Measurements from ENCODE around the gene ZNF492. TPM values are rescaled to one million over a fixed set of nuclear protein-coding genes. Genes with fewer than 3 reads are reported as not detected.

Gene ZNF492
- total RNA-seq, 1 experiment from 2014 or later, result not detected

DNA sequence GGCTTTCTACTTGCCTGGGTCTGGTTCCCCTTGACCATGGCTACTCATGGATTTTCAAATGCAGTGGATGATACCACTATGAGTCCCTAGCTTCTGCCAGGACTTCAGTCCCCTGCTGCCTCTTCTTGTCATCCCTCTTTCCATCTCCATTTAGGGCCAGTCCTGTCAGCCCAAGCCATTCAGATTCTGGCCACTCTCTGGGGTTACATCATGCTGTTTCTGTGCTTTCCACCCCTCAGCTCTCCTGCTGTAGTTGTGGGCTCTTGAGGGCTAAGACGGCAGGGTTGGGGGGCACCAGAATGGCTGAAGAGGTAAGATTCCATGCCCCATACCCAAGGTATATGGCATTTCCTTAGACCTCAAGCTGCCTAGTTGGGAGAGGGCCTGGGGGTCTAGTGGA lies 13.2 kb upstream of the ZNF492 start:
- Mint-ChIP-seq H3K27ac (no peak overlapping the region), H3K27me3 (ENCODE audit: low read depth) (peaks cover 2% of the 10 kb centered on the region; the same call in 1 of the 2 replicates), H3K4me1 (no peaks in the 10 kb centered on the region), H3K9me3 (peaks cover 79 to 85% of the 10 kb centered on the region in 2 experiments), H3K36me3 (ENCODE audit: insufficient read depth in 1 of 3, low read depth in 3 of 3) (peaks cover 5 to 13% (median 6%) of the 10 kb centered on the region in 3 experiments; a peak in 6 of 7 replicates), H3K4me3 (no peak overlapping the region)
- no peaks in the 10 kb centered on the region for H3K4me1 ChIP-seq (ENCODE audit: insufficient read depth, low read length)
- no peak overlapping the region for H2AFZ ChIP-seq (ENCODE audit: low read length)
- TF ChIP-seq, protein P1, sequence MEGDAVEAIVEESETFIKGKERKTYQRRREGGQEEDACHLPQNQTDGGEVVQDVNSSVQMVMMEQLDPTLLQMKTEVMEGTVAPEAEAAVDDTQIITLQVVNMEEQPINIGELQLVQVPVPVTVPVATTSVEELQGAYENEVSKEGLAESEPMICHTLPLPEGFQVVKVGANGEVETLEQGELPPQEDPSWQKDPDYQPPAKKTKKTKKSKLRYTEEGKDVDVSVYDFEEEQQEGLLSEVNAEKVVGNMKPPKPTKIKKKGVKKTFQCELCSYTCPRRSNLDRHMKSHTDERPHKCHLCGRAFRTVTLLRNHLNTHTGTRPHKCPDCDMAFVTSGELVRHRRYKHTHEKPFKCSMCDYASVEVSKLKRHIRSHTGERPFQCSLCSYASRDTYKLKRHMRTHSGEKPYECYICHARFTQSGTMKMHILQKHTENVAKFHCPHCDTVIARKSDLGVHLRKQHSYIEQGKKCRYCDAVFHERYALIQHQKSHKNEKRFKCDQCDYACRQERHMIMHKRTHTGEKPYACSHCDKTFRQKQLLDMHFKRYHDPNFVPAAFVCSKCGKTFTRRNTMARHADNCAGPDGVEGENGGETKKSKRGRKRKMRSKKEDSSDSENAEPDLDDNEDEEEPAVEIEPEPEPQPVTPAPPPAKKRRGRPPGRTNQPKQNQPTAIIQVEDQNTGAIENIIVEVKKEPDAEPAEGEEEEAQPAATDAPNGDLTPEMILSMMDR (conservative IDR thresholded peaks at IDR 0.05), result no peak
- H3K9me3 ChIP-seq (ENCODE audit: control insufficient read depth, low read depth, low read length), result peaks cover 88% of the 10 kb centered on the region
- no peak overlapping the region for H2BK15ac ChIP-seq (ENCODE audit: low read depth, low read length)
- no peaks in the 10 kb centered on the region for H4K20me1 ChIP-seq (ENCODE audit: control insufficient read depth, insufficient read depth, insufficient read length)
- no peak overlapping the region for H4K5ac ChIP-seq (ENCODE audit: insufficient read length, low read depth, low read length)
- no peak overlapping the region for H3K4me2 ChIP-seq (ENCODE audit: insufficient read depth, insufficient read length, low read length)
- no peak overlapping the region for H2BK120ac ChIP-seq (ENCODE audit: low read depth, low read length, poor library complexity, severe bottlenecking)
- DNase-seq, result no peak
- no peaks in the 10 kb centered on the region for H3K27me3 ChIP-seq (ENCODE audit: insufficient read depth, low read length)
- H3K23me2 ChIP-seq (ENCODE audit: insufficient read length, low read depth, low read length, poor library complexity, severe bottlenecking), result no peaks in the 10 kb centered on the region
- H2AK5ac ChIP-seq (ENCODE audit: insufficient read length, low read length), result no peak overlapping the region
- H3K9ac ChIP-seq (ENCODE audit: extremely low read depth, insufficient read length, low read length), result no peak overlapping the region
- no peak overlapping the region for H4K91ac ChIP-seq (ENCODE audit: insufficient read length, low read depth, low read length)
- WGBS (ENCODE audit: extremely low coverage, insufficient read length, low lambda C conversion rate), result no CpG with 5 or more reads among the region's 1 CpG
- no peaks in the 10 kb centered on the region for H3K79me1 ChIP-seq (ENCODE audit: insufficient read depth, low read depth, low read length, poor library complexity, severe bottlenecking)
- no peak overlapping the region for H3K18ac ChIP-seq (ENCODE audit: insufficient read length, low read depth, low read length)
- H3K27ac ChIP-seq (ENCODE audit: insufficient read length, low read depth, low read length), result no peak overlapping the region
- no peak overlapping the region for H3K56ac ChIP-seq (ENCODE audit: insufficient read length, low read depth, low read length)
- H3K14ac ChIP-seq (ENCODE audit: insufficient read depth, low read length), result no peak overlapping the region
- H3K79me2 ChIP-seq (ENCODE audit: insufficient read depth, low read length), result no peaks in the 10 kb centered on the region
- H3T11ph ChIP-seq (ENCODE audit: low read length), result no peak overlapping the region
- no peak overlapping the region for H3K23ac ChIP-seq (ENCODE audit: insufficient read length, low read depth, low read length)
- H3K4ac ChIP-seq (ENCODE audit: low read depth, low read length), result no peak overlapping the region
- no peak overlapping the region for H2BK20ac ChIP-seq (ENCODE audit: low read depth, low read length, poor library complexity, severe bottlenecking)
- H2BK12ac ChIP-seq (ENCODE audit: insufficient read length, low read depth, low read length), result no peak overlapping the region
- H4K8ac ChIP-seq (replicated peaks; ENCODE audit: insufficient read length, low read depth, low read length), result no peak overlapping the region
- no peak overlapping the region for H2BK5ac ChIP-seq (ENCODE audit: insufficient read length, low read length)
